Right atrium auricular region (tissue), 2 donors: Measurements from ENCODE around the gene DOCK4. TPM values are rescaled to one million over a fixed set of nuclear protein-coding genes. Genes with fewer than 3 reads are reported as not detected.

Experiments
- DNase-seq: peaks from one replicate; pipeline ENCODE4 v3.0.0-alpha.2; 2019; ENCODE audit warnings: low spot score
- H3K27ac ChIP-seq, 2 donors: fragments of 200-600 bp; sonication (generic); 1 replicate in 1 of 2; 2 replicates in 1 of 2; pipeline ENCODE4 v1.5.1; 2016 to 2019
- H3K27me3 ChIP-seq, 2 donors: fragments of 200-600 bp; sonication (generic); one replicate each; pipeline versions ENCODE4 v1.5.1 to v1.6.0; 2017 to 2019
- H3K36me3 ChIP-seq: fragments of 200-600 bp; sonication (generic); one replicate; pipeline ENCODE4 v1.5.1; 2016
- H3K4me1 ChIP-seq, 2 donors: fragments of 200-600 bp; sonication (generic); one replicate each; pipeline versions ENCODE4 v1.5.1 to v1.6.0; 2017 to 2019
- H3K4me3 ChIP-seq, 2 donors: fragments of 200-600 bp; sonication (generic); 1 replicate in 1 of 2; 2 replicates in 1 of 2; pipeline ENCODE4 v1.5.1; 2017 to 2019; ENCODE audit warnings: mild to moderate bottlenecking in 1 of 2, moderate library complexity in 1 of 2
- H3K9me3 ChIP-seq, 2 donors: fragments of 200-600 bp; sonication (generic); one replicate each; pipeline ENCODE4 v1.5.1; 2019
- CTCF ChIP-seq, 2 donors: fragments of 200-600 bp; sonication (generic); IDR thresholded peaks; one replicate each; pipeline ENCODE4 v1.5.1; 2019; ENCODE audit warnings: antibody characterized with exemption in 2 of 2
- total RNA-seq, 2 donors: library from RNA; depleted of rRNA; stranded (reverse); fragments of >200 nt; gene quantifications; one replicate each; pipeline ENCODE4 v1.1.0, GENCODE V29; 2016

The DOCK4 gene
- total RNA-seq, 2 donors from 2014 or later = 12.3 to 17.8 TPM

- Histone ChIP-seq H3K27ac (no peak overlapping the region), H3K36me3 (no peaks in the 10 kb centered on the region), H3K4me3 (no peak overlapping the region), H3K9me3 (no peaks in the 10 kb centered on the region), H3K4me1 (peaks cover 0 to 6% of the 10 kb centered on the region in 2 donors), H3K27me3 (no peaks in the 10 kb centered on the region)
- DNase-seq = no peak
- no peak for TF ChIP-seq CTCF (IDR thresholded peaks at IDR 0.05)
Observed at GRCh38 chr7:112031689-112032088, 174.5 kb downstream of the DOCK4 start.

- no peak for TF ChIP-seq CTCF (IDR thresholded peaks at IDR 0.05)
- no peak for DNase-seq
Observed at GRCh38 chr7:112025556-112025955, 180.6 kb downstream of the DOCK4 start.

GRCh38 chr7:112023786-112024185 is 182.4 kb downstream of the DOCK4 start:
- no peaks in the 10 kb centered on the region for H3K27me3 ChIP-seq
- no peak for DNase-seq
- TF ChIP-seq CTCF (IDR thresholded peaks at IDR 0.05) = no peak
- no peaks in the 10 kb centered on the region for H3K9me3 ChIP-seq
- no peak overlapping the region for H3K4me3 ChIP-seq
- H3K4me1 ChIP-seq = peaks cover 0 to 3% of the 10 kb centered on the region in 2 donors
- no peak overlapping the region for H3K27ac ChIP-seq
- no peaks in the 10 kb centered on the region for H3K36me3 ChIP-seq

More at GRCh38 chr7:112025556-112025955, 180.6 kb downstream of the DOCK4 start:
- no peaks in the 10 kb centered on the region for H3K27me3 ChIP-seq
- H3K4me1 ChIP-seq = no peaks in the 10 kb centered on the region
- H3K36me3 ChIP-seq = no peaks in the 10 kb centered on the region
- no peaks in the 10 kb centered on the region for H3K9me3 ChIP-seq
- no peak overlapping the region for H3K4me3 ChIP-seq
- H3K27ac ChIP-seq = no peak overlapping the region

GRCh38 chr7:112023282-112023681 is 182.9 kb downstream of the DOCK4 start:
- peaks cover 0 to 8% of the 10 kb centered on the region in 2 donors for H3K4me1 ChIP-seq
- no peak overlapping the region for H3K27ac ChIP-seq
- no peaks in the 10 kb centered on the region for H3K9me3 ChIP-seq

DNA sequence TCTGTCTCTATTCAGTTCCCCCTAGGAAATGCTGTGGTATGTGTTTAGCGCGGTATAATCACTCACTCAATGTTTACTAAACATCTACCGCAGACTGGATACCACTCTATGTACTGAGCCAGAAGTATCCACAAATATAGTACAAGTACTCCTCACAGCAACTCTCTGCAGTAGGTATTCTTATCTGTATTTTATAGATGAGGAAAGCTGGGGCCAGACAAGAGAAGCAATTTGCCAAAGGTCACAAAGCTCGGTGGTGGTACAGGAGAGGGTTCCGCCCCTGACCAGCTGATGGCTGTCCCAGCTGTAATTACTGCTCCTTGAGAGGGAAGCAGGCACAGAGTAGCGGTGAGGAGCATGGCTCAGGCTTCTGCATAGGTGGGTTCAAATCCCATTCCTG is 184.1 kb downstream of the DOCK4 start:
- H3K27ac ChIP-seq = no peak overlapping the region
- H3K36me3 ChIP-seq = no peaks in the 10 kb centered on the region
- no peaks in the 10 kb centered on the region for H3K27me3 ChIP-seq
- DNase-seq = no peak
- no peaks in the 10 kb centered on the region for H3K9me3 ChIP-seq
- TF ChIP-seq CTCF (IDR thresholded peaks at IDR 0.05) = no peak
- H3K4me1 ChIP-seq = peaks cover 0 to 11% of the 10 kb centered on the region in 2 donors
- no peak overlapping the region for H3K4me3 ChIP-seq

More at GRCh38 chr7:112023282-112023681, 182.9 kb downstream of the DOCK4 start:
- no peak for DNase-seq
- no peaks in the 10 kb centered on the region for H3K36me3 ChIP-seq
- no peaks in the 10 kb centered on the region for H3K27me3 ChIP-seq
- H3K4me3 ChIP-seq = no peak overlapping the region
- TF ChIP-seq CTCF (IDR thresholded peaks at IDR 0.05) = no peak

- Histone ChIP-seq H3K4me3 (no peak overlapping the region), H3K9me3 (no peaks in the 10 kb centered on the region), H3K27me3 (no peaks in the 10 kb centered on the region), H3K36me3 (no peaks in the 10 kb centered on the region), H3K4me1 (peaks cover 0 to 11% of the 10 kb centered on the region in 2 donors), H3K27ac (peak overlapping the region; percentile 16 to 19)
- DNase-seq = no peak
- no peak for TF ChIP-seq CTCF (IDR thresholded peaks at IDR 0.05)
Observed at GRCh38 chr7:112021379-112022044, 184.7 kb downstream of the DOCK4 start.
